CD8-positive, alpha-beta memory T cell (primary cell): ENCODE data around the gene ITGB7. TPM values are rescaled to one million over a fixed set of nuclear protein-coding genes. Genes with fewer than 3 reads are reported as not detected.

Experiments used
- CTCF ChIA-PET: fragments of 350-600 bp; sonication (Branson Sonifier 250); formaldehyde crosslinking; loops from one replicate; lab custom pipeline; 2021; ENCODE audit warnings: antibody characterized with exemption; lab: Charles Lee
- POLR2A ChIA-PET: fragments of 350-600 bp; sonication (Branson Sonifier 250); formaldehyde crosslinking; loops from one replicate; lab custom pipeline; 2021; ENCODE audit warnings: antibody characterized with exemption; lab: Charles Lee
- DNase-seq, 5 donors: peaks; one replicate each; pipeline versions ENCODE4 v3.0.0 to v3.0.0-alpha.2; 2020 to 2022; ENCODE audit warnings: mixed read lengths in 1 of 5
- H3K27ac ChIP-seq: one replicate; pipeline ENCODE4 v1.7.0; 2013; ENCODE audit warnings: low read depth, mild to moderate bottlenecking, low read length, moderate library complexity
- H3K27me3 ChIP-seq: 2 replicates; pipeline ENCODE4 v1.7.0; 2013; ENCODE audit warnings: low read length, mild to moderate bottlenecking; ENCODE audit not compliant: insufficient read depth, poor library complexity, severe bottlenecking
- H3K36me3 ChIP-seq: 2 replicates; pipeline ENCODE4 v1.7.0; 2013; ENCODE audit warnings: mild to moderate bottlenecking, low read length, moderate library complexity; ENCODE audit not compliant: insufficient read depth
- H3K4me1 ChIP-seq: 2 replicates; pipeline ENCODE4 v1.7.0; 2013; ENCODE audit warnings: mild to moderate bottlenecking, low read length, moderate library complexity; ENCODE audit not compliant: insufficient read depth
- H3K4me3 ChIP-seq: 2 replicates; pipeline ENCODE4 v1.7.0; 2013; ENCODE audit warnings: mild to moderate bottlenecking, low read length
- H3K9me3 ChIP-seq: 2 replicates; pipeline ENCODE4 v1.7.0; 2013; ENCODE audit warnings: mild to moderate bottlenecking, low read length
- H3K27ac Mint-ChIP-seq, 8 donors: one replicate each; pipeline ENCODE4 v1.8.0; 2020 to 2021; ENCODE audit warnings: mixed read lengths in 8 of 8, mild to moderate bottlenecking in 6 of 8, inconsistent platforms in 3 of 8, moderate library complexity in 3 of 8
- H3K27me3 Mint-ChIP-seq, 2 donors: one replicate each; pipeline ENCODE4 v1.8.0; 2020 to 2021; ENCODE audit warnings: mixed read lengths in 2 of 2, mild to moderate bottlenecking in 1 of 2, moderate library complexity in 1 of 2
- H3K36me3 Mint-ChIP-seq, 3 donors: one replicate each; pipeline ENCODE4 v1.8.0; 2020 to 2021; ENCODE audit warnings: mixed read lengths in 3 of 3, inconsistent platforms in 1 of 3, mild to moderate bottlenecking in 1 of 3
- H3K4me1 Mint-ChIP-seq, 3 donors: one replicate each; pipeline ENCODE4 v1.8.0; 2020 to 2021; ENCODE audit warnings: mixed read lengths in 3 of 3, inconsistent platforms in 1 of 3, mild to moderate bottlenecking in 1 of 3
- H3K4me3 Mint-ChIP-seq, 7 donors: one replicate each; pipeline ENCODE4 v1.8.0; 2020 to 2021; ENCODE audit warnings: mixed read lengths in 7 of 7, mild to moderate bottlenecking in 6 of 7, moderate library complexity in 4 of 7, inconsistent platforms in 2 of 7
- H3K9me3 Mint-ChIP-seq, 5 donors: one replicate each; pipeline ENCODE4 v1.8.0; 2020 to 2022; ENCODE audit warnings: mixed read lengths in 5 of 5, mild to moderate bottlenecking in 3 of 5, moderate library complexity in 2 of 5, inconsistent platforms in 1 of 5
- polyA plus RNA-seq: library from polyadenylated mRNA; unstranded; fragments of 300-500 nt; fragmentation: Illumina TruSeq; gene quantifications from one replicate; pipeline ENCODE4 v1.2.3, GENCODE V29; 2021
- total RNA-seq, 2 experiments: library from RNA; stranded (reverse); gene quantifications; one replicate each; pipeline ENCODE4 v1.2.3, GENCODE V29; 2021

The ITGB7 gene
- total and polyA plus RNA-seq, 3 experiments from 2014 or later = 292 to 339 (median 339) TPM

DNA sequence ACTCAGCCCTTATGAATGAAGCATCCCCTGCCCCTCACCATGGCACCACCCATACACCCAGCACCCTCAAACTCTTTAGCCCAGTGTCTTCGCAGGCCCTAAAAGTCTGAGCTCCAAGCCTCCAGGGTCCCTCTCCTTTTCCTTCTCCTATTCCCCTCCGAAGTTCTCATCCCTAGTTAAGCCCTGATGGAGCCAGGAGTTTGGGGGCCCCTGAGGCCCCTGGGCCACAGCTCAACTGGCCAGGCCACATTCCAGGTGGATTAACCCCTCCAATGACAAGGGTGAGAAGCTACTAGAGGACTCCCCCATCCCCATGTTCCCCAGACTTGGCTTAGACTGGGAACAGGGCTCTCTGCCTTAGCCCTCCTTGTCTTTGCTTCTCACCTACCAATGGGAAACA lies 22.4 kb upstream of the ITGB7 start:
- H3K36me3 Mint-ChIP-seq = peaks cover 0 to 4% (median 4%) of the 10 kb centered on the region in 3 donors
- no peaks in the 10 kb centered on the region for H3K27me3 ChIP-seq
- H3K27ac ChIP-seq = no peak overlapping the region
- DNase-seq = no peak
- ChIA-PET CTCF (interaction anchor here (2.3 to 4.5 kb wide), 2 partner anchors 9 to 17 kb away, joined by 7 to 23 read pairs; no protein-coding TSS in a partner anchor), POLR2A (no interaction called here)
- peaks cover 46% of the 10 kb centered on the region for H3K4me1 ChIP-seq
- H3K4me1 Mint-ChIP-seq = peaks cover 51 to 80% (median 56%) of the 10 kb centered on the region in 3 donors
- peak overlapping the region; percentile 12 to 94 (median 82) for H3K27ac Mint-ChIP-seq
- H3K9me3 Mint-ChIP-seq = no peaks in the 10 kb centered on the region
- no peaks in the 10 kb centered on the region for H3K9me3 ChIP-seq
- H3K36me3 ChIP-seq = no peaks in the 10 kb centered on the region
- H3K4me3 ChIP-seq = no peak overlapping the region
- H3K27me3 Mint-ChIP-seq = peaks cover 0 to 1% of the 10 kb centered on the region in 2 donors
- peak overlapping the region in 5 of 7 donors; percentile 23 to 69 (median 65) for H3K4me3 Mint-ChIP-seq

DNA sequence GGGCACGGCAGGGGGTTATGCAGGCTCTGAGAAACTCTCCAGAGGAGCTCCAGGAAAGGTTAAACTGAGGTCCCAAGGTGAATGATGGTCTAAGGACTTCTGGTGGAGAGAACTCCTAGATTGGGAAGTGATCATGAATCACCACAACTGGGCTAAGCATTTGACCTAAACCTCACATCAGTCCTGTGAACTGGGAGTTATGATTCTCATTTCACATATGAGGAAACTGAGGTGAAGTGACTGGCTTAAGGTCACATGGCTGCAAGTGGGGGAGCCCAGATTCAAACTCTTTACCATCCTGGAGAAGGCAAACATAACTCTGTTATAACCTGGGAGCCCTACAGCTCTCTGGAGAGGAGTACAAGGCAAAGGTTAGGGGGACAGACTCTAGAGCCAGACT lies 20.8 kb upstream of the ITGB7 start:
- no peaks in the 10 kb centered on the region for H3K9me3 ChIP-seq
- peaks cover 46% of the 10 kb centered on the region for H3K4me1 ChIP-seq
- no peak for DNase-seq
- Mint-ChIP-seq H3K36me3 (peaks cover 0 to 4% (median 4%) of the 10 kb centered on the region in 3 donors), H3K27me3 (no peaks in the 10 kb centered on the region), H3K27ac (peak overlapping the region in 7 of 8 donors; percentile 23 to 85 (median 65)), H3K4me1 (peaks cover 55 to 80% (median 59%) of the 10 kb centered on the region in 3 donors), H3K9me3 (no peaks in the 10 kb centered on the region), H3K4me3 (peak overlapping the region in 1 of 7 donors; percentile 45)
- H3K27ac ChIP-seq = no peak overlapping the region
- CTCF ChIA-PET = interaction anchor here (1.3 to 4.5 kb wide), 3 partner anchors 8 to 26 kb away, joined by 3 to 23 read pairs (median 7); no protein-coding TSS in a partner anchor
- POLR2A ChIA-PET = no interaction called here
- H3K4me3 ChIP-seq = no peak overlapping the region
- no peaks in the 10 kb centered on the region for H3K27me3 ChIP-seq
- no peaks in the 10 kb centered on the region for H3K36me3 ChIP-seq

DNA sequence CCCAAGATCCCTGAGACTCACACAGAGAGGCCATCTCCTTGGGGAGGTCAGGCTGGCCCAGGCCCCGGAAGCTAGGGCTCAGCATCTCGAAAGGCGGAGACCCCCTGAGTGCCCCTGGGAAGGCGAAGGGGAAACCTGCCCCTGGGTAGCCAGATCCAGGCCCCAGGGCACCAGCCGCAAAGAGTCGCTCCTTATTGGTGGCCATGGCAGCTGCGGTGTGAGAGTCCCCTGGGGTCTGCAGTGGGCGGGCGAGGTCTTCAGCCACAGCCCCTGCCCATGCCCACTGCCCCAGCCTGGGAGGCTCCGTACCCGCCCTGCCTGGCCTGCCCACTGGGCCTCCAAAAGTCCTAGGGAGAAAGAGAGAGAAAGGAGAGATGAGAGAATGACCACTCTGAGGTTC lies 20.3 kb upstream of the ITGB7 start:
- Histone ChIP-seq H3K4me3 (no peak overlapping the region), H3K4me1 (peaks cover 46% of the 10 kb centered on the region), H3K27me3 (no peaks in the 10 kb centered on the region), H3K9me3 (no peaks in the 10 kb centered on the region), H3K36me3 (no peaks in the 10 kb centered on the region), H3K27ac (no peak overlapping the region)
- H3K27ac Mint-ChIP-seq = peak overlapping the region in 6 of 8 donors; percentile 3 to 97 (median 74)
- peaks cover 55 to 80% (median 58%) of the 10 kb centered on the region in 3 donors for H3K4me1 Mint-ChIP-seq
- DNase-seq = no peak
- H3K9me3 Mint-ChIP-seq = no peaks in the 10 kb centered on the region
- peaks cover 0 to 4% (median 4%) of the 10 kb centered on the region in 3 donors for H3K36me3 Mint-ChIP-seq
- ChIA-PET POLR2A (no interaction called here), CTCF (interaction anchor here (0.9 to 4.5 kb wide), 3 partner anchors 15 to 27 kb away, joined by 3 to 23 read pairs (median 3); no protein-coding TSS in a partner anchor)
- H3K4me3 Mint-ChIP-seq = peak overlapping the region in 1 of 7 donors; percentile 19
- no peaks in the 10 kb centered on the region for H3K27me3 Mint-ChIP-seq

DNA sequence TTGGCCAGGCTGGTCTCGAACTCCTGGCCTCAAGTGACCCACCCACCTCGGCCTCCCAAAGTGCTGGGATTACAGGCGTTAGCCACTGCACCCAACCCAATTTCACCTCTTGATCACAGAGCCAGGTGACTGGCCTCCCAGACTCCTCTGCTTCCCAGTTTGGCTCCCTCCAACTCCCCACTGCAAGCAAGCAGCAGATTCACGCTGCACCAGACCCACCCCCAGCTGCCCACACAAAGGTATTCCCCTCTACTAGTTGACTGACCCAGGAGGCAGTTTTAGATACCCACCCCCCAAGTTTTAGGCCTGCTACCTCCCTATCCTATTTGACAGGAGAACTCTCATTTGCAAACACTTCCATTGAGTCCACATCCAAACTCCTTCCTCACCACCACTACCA lies 19.8 kb upstream of the ITGB7 start:
- H3K27ac Mint-ChIP-seq = peak overlapping the region in 7 of 8 donors; percentile 3 to 97 (median 73)
- H3K27me3 ChIP-seq = no peaks in the 10 kb centered on the region
- no peaks in the 10 kb centered on the region for H3K27me3 Mint-ChIP-seq
- H3K9me3 ChIP-seq = no peaks in the 10 kb centered on the region
- H3K4me3 ChIP-seq = no peak overlapping the region
- H3K36me3 ChIP-seq = no peaks in the 10 kb centered on the region
- no peak overlapping the region for H3K27ac ChIP-seq
- CTCF ChIA-PET = interaction anchor here (0.9 to 4.5 kb wide), 2 partner anchors 14 to 24 kb away, joined by 3 to 23 read pairs; no protein-coding TSS in a partner anchor
- peaks cover 60 to 84% (median 62%) of the 10 kb centered on the region in 3 donors for H3K4me1 Mint-ChIP-seq
- peaks cover 0 to 4% (median 4%) of the 10 kb centered on the region in 3 donors for H3K36me3 Mint-ChIP-seq
- peak overlapping the region in 3 of 7 donors; percentile 13 to 60 (median 19) for H3K4me3 Mint-ChIP-seq
- POLR2A ChIA-PET = no interaction called here
- DNase-seq = no peak
- H3K4me1 ChIP-seq = peaks cover 50% of the 10 kb centered on the region
- no peaks in the 10 kb centered on the region for H3K9me3 Mint-ChIP-seq

DNA sequence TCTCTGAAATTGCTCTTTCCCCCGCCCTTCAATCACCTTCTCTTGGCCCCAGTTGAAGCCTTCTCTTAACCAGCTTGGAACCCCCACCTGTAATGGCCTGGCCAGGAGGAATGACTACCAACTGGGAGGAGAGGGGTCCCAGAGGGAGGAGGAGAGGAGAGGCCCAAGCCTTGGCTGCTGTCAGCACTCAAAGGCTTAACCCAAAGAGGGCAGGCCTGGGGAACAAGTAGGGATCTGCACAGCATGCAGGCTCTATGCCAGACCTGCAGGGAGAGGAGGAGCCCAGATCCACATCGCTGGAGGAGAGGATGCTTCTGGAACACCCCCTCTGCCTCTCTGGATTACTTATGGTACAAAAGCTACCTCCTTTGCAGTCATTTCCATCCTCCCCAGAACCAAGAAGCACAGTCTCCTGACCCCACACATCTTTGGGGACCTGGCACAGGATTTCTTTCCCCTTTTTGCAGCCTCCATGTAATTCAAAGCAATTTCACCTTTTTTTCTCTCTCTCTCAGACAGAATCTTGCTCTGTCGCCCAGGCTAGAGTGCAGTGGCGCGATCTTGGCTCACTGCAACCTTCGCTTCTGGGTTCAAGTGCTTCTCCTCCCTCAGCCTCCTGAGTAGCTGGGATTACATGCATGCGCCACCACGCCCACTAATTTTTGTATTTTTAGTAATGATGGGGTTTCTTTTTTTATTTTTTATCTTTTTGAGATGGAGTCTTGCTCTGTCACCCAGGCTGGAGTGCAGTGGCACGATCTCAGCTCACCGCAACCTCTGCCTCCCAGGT lies 18.8 kb upstream of the ITGB7 start:
- ChIA-PET POLR2A (no interaction called here), CTCF (interaction anchor here (1.7 kb wide), 1 partner anchor 42 kb away, joined by 8 read pairs; the partner anchor contains the start of gene ESPL1)
- Mint-ChIP-seq H3K36me3 (peaks cover 0 to 7% (median 4%) of the 10 kb centered on the region in 3 donors), H3K4me3 (peak overlapping the region in 5 of 7 donors; percentile 5 to 73 (median 64)), H3K4me1 (peaks cover 64 to 80% (median 64%) of the 10 kb centered on the region in 3 donors), H3K9me3 (no peaks in the 10 kb centered on the region), H3K27ac (peak overlapping the region; percentile 75 to 98 (median 88)), H3K27me3 (no peaks in the 10 kb centered on the region)
- Histone ChIP-seq H3K4me1 (peaks cover 41% of the 10 kb centered on the region), H3K36me3 (no peaks in the 10 kb centered on the region), H3K27me3 (no peaks in the 10 kb centered on the region), H3K9me3 (no peaks in the 10 kb centered on the region), H3K4me3 (no peak overlapping the region), H3K27ac (no peak overlapping the region)
- DNase-seq = no peak

DNA sequence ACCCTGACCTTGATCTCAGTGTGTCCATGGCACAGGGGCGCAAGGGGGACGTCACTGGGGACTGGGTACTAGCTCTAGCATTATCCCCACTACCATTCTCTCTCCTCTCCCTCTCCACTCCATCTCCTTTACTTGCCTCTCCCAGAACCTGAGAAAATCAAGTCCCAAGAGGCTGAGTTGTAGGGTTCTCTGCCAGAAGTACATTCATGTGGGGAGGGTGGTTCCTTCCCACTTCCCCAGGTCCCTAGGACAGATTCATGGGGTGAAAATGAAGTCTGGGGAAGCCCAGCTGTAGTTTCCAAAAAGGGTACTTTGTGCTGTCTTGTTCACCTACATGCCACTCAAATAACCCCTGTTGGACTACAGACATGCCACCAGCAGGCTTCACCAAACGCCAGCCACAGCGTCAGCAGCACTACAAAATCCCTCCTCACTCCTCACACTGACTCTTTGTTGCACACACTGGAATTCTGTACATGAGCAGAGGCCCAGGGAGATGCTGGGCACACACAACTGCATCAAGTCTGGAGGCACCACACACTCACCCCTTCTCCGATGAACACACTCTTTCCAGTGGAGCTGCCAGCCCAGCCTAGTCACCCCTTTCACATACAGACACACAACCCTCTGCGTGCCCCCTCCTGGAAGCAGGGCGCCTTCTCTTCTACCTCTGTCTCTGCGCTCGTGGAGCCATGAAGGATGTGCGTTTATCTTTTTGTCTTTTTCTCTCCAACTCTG lies 18.0 kb upstream of the ITGB7 start:
- no peak for DNase-seq
- Mint-ChIP-seq H3K36me3 (peaks cover 0 to 12% (median 4%) of the 10 kb centered on the region in 3 donors), H3K27ac (peak overlapping the region; percentile 75 to 98 (median 88)), H3K4me1 (peaks cover 63 to 77% (median 67%) of the 10 kb centered on the region in 3 donors), H3K27me3 (no peaks in the 10 kb centered on the region), H3K4me3 (peak overlapping the region; percentile 33 to 77 (median 47)), H3K9me3 (no peaks in the 10 kb centered on the region)
- Histone ChIP-seq H3K27me3 (no peaks in the 10 kb centered on the region), H3K36me3 (no peaks in the 10 kb centered on the region), H3K9me3 (no peaks in the 10 kb centered on the region), H3K4me1 (peaks cover 41% of the 10 kb centered on the region), H3K4me3 (peak overlapping the region; percentile 10), H3K27ac (no peak overlapping the region)
- ChIA-PET CTCF (interaction anchor here (1.7 kb wide), 1 partner anchor 43 kb away, joined by 8 read pairs; the partner anchor contains the start of gene ESPL1), POLR2A (interaction anchor here (0.5 kb wide), 1 partner anchor 89 kb away, joined by 5 read pairs; no protein-coding TSS in a partner anchor)

DNA sequence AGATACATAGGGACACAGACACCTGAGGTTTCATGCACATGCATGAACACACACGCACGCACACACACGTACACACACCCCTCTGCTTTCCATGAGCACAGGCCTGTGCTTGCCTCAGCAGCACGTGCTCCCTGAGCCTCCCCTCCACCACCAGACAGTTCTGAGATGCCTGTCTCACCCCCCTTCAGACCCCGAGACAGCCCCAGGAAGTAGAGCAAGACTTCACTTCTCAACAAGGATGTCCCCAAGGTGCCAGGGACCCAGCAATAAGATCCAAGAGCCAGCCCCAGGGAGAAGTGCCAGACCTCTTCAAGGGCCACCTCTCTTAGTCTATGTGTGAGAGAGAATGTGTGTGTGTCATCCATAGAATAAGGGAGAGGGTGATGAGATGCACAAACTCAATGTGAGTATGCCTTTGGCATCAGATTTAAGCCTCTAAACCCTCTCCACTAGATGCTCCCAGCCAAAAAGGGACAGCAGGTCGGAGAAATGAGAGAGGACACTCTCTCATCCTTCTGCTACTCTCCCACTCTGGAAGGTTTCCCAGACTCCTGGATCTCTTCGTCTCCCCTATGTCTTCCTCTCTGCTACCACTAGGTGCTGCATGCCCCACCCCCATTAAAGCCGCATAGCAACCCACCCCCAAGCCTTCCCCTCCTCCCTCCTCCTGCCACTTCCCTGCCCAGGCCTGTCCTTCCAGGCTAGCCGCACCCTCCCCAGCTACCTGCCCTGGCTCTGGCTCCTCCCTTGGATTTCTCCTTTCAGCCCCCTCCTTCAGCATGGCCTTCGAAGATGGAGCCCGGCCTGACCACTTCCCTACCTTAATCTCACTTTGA lies 17.2 kb upstream of the ITGB7 start:
- DNase-seq = no peak
- Histone ChIP-seq H3K27me3 (no peaks in the 10 kb centered on the region), H3K4me3 (peak overlapping the region; percentile 10), H3K27ac (no peak overlapping the region), H3K9me3 (no peaks in the 10 kb centered on the region), H3K36me3 (no peaks in the 10 kb centered on the region), H3K4me1 (peaks cover 41% of the 10 kb centered on the region)
- H3K9me3 Mint-ChIP-seq = no peaks in the 10 kb centered on the region
- H3K27ac Mint-ChIP-seq = peak overlapping the region; percentile 76 to 97 (median 86)
- peaks cover 0 to 17% (median 4%) of the 10 kb centered on the region in 3 donors for H3K36me3 Mint-ChIP-seq
- ChIA-PET CTCF (interaction anchor here (1.6 to 1.9 kb wide), 3 partner anchors 10 to 97 kb away, joined by 4 to 13 read pairs (median 8); partner anchors contain the start of genes AAAS and ESPL1), POLR2A (interaction anchor here (0.5 to 0.7 kb wide), 3 partner anchors 44 to 277 kb away, joined by 3 to 5 read pairs (median 5); partner anchors contain the start of genes CSAD, TARBP2 and ZNF740)
- H3K4me1 Mint-ChIP-seq = peaks cover 59 to 74% (median 65%) of the 10 kb centered on the region in 3 donors
- H3K4me3 Mint-ChIP-seq = peak overlapping the region; percentile 0 to 73 (median 66)
- no peaks in the 10 kb centered on the region for H3K27me3 Mint-ChIP-seq
